Measurements from ENCODE around the gene KLHL26.

The KLHL26 gene

DNA sequence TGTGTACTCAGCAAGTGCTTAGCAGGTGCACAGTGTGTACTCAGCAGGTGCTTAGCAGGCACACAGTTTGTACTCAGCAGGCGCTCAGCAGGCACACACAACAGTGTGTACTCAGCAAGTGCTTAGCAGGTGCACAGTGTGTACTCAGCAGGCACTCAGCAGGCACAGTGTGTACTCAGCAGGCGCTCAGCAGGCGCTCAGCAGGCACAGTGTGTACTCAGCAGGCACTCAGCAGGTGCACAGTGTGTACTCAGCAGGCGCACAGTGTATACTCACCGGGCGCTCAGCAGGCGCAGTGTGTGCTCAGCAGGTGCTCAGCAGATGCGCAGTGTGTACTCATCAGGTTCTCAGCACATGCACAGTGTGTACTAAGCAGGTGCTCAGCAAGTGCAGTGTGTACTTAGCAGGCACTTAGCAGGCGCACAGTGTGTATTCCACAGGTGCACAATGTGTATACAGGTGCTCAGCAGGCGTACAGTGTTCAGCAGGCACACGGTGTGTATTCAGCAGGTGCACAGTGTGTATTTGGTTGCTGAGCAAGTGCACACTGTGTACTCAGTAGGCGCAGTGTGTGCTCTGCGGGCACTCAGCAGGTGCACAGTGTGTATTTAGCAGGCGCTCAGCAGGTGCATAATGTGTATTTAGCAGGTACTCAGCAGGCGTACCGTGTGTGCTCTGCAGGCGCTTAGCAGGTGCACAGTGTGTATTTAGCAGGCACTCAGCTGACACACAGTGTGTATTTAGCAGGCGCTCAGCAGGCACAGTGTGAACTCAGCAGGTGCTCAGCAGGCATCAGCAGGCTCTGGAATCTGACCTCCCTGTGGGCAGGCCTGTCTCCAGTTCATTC lies 61.7 kb downstream of the KLHL26 start:
- no peak for DNase-seq

GRCh38 chr19:18699403-18700054 lies 62.7 kb downstream of the KLHL26 start:
- DNase-seq, result no peak

DNA sequence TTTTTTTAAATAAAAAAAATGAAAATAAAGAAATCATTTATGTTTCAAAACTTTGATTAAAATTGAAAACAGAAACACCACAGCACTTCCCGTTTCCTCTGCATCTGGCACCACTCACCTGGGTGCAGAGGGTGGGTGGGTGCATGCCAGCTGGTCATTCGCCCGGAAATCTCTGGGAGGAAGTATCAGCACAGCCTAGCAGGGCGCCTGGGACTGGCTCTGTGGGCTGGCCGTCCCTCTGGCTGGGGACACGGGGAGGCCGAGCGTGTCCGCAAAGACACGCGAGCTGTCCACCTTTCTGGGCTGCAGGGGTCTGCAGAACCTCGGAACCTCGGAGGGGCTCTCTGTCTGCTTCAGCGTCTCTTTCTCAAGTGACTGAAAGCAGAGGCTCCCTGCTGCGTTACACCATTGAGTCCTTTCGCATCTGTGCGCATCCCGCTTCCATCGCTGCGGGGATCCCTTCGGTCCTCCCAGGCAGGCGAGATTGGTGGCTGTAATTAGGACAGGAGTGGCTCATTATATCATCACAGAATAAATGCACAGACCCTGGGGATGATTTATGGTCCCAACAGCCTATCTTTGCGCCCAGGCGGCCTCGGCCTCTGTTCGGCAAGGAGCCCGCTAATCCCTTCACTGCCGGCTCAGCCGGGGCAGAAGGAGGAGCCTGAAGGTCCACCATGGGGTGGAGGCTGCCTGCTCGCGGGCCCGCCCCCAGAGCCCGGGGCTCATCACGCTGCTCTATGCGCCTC lies 63.8 kb downstream of the KLHL26 start:
- DNase-seq, result peak; percentile 86

GRCh38 chr19:18701250-18701608 lies 64.4 kb downstream of the KLHL26 start:
- DNase-seq, result peak; percentile 56

GRCh38 chr19:18704054-18704453 lies 67.2 kb downstream of the KLHL26 start:
- no peak for DNase-seq

GRCh38 chr19:18704971-18705370 lies 68.1 kb downstream of the KLHL26 start:
- no peak for DNase-seq

GRCh38 chr19:18708452-18709231 lies 71.8 kb downstream of the KLHL26 start:
- no peak for DNase-seq

- no peak for DNase-seq
These were observed 72.7 kb downstream of the KLHL26 start for GRCh38 chr19:18709546-18709945.

- DNase-seq, result no peak
These were observed 73.4 kb downstream of the KLHL26 start for GRCh38 chr19:18710186-18710585.

DNA sequence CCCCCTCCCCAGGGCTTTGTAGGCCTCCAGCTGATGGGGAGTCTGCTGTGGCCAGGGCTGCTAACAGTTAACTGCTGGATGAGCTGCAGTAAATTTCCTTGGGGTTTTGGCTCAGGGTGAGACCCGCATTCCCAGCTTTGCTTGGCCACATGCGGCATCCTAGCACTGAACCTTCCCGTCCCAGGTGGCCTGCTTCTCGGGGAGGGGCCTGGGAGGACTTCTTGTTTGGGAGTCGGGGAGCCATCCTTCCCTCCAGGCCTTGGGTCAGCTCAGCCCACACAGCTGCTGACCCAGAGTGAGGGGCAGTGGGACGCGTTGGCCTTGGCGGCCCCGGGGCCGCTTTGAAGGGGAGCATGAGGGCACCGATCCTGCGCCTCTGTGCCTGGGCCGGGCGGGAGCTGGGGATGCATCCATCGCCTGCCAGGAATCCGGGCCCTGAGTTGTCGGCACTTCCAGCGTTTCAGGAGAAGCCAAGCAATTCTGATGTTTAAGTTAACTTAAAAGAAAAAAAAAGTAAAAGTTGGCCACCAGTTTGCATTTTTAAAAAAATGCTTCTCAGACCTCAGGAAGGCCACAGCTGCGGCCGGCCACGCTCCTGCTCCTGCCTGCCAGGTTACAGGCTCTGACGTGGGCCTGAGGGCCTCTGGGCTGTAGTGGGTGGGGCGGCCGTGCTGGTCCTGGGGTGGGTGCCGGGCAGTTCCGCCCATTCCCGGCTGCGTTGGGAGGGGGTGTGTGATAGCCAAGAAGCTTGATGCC lies 74.3 kb downstream of the KLHL26 start:
- DNase-seq, result no peak

- DNase-seq, result no peak
These were observed 75.1 kb downstream of the KLHL26 start for GRCh38 chr19:18711893-18712292.

- no peak for DNase-seq
These were observed 76.2 kb downstream of the KLHL26 start for GRCh38 chr19:18712981-18713380.

DNA sequence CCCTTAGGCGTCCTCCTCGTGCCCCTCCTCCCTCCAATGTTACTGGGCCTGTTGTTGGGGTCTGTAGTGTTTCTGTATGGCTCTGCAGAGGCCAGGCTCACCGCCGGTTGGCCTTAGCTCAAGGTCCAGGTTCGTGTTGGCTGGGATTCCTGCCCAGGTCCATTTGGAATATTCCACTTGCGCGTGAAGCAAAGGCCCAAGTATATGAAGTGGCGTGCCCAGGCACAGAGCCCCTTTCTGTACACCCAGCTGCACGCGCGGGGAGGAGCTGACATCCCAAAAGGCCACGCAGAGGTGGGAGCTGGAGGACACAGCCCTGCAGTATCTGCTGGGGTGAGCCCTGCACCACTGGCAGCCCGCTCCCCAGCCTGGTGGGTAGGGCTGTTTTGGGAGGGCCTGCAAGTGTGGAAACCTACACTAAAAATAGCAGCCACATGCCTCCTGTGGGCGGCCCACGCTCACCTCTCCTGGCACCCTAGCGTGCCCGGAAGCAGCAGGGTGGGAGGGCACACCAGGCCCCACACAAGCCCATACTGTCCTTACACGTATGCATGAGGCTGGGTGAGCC lies 76.8 kb downstream of the KLHL26 start:
- no peak for DNase-seq

GRCh38 chr19:18715416-18715815 lies 78.6 kb downstream of the KLHL26 start:
- DNase-seq, result no peak

DNA sequence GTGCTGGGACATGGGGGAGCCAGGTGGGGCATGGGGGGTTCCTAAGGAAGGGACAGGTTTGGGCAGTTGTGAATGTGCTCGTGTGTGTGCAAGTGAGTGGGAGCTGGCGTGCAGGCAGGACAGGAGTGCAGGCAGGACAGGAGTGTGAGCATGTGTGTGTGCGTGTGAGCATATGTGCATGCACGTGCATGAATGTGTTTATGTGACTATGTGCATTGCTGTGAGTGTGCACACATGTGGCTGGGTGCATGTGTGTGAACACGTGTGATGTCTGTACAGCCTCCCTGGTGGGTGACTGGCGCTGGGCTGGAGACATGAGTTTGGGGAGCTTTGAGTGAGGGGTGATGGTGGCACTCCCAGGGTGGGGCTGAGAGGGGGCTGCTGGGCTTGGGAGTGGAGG lies 80.0 kb downstream of the KLHL26 start:
- DNase-seq, result no peak

DNA sequence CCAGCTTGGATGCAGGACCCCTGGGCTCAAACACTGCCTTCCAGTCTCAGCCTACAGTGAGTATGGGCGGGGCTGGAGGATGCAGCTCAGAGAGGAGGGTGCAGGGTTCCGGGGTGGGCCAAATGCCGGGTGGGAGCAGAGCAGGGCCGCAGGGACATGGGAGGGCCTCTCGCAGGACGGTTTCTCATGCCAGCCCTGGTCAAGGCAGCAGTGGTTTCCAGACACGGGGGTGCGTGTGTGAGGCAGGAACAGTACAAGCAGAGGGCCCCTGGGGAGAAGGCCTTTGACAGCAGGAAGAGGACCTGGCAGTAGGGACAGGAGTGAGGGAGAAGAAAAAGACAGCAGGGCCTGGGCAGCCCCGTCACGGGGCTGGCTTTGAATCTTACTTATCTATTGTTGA lies 80.8 kb downstream of the KLHL26 start:
- DNase-seq, result no peak

DNA sequence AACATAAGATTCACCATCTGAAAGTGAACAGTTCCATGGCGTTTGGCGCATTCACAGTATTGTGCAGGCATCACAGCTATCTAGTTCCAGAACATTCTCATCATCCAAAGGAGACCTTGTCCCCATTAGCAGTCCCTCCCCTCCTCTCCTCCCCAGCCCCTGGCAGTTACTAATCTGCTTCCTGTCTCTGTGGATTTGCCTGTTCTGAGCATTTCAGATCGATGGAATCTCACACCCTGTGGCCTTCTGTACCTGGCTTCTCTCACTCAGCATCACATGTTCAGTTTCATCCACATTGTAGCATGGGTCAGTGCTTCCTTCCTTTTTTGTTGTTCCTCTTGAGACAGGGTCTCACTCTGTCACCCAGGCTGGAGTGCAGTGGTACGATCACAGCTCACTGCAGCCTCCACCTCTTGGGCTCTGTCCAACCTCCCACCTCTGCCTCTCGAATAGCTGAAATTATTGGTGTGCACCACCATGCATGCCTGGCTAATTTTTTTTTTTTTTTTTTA lies 81.2 kb downstream of the KLHL26 start:
- no peak for DNase-seq

DNA sequence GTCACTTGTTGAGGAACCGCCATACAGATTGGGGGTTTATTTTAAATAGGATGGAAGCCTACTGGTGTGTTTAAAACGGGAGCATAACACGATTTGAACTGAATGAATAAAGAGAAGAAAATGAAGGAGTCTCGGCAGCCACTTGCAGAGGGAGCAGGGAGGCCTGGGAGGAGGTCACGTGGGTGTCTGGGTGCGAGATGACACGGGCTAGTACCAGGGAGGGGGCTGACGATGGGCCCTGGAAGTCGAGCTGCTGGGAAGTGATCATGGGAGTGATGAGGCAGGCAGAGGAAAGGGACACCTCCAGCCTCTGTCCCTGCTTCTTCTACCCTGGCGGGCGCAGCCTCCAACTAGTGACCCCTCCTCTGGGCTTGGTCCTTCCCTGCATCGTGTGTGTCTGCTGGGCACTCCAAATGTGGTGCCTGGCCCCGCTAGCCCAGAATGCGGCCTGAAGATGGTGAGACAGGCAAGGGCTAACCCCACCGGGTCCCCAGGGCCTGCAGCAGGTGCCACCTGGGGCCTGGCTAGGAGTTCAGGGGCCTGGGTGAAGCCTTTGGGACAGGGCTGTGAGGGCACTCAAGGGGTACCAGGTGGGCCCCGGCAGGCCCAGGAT lies 82.1 kb downstream of the KLHL26 start:
- no peak for DNase-seq

- DNase-seq, result no peak
These were observed 82.7 kb downstream of the KLHL26 start for GRCh38 chr19:18719541-18719940.
